NCI-H774 (cell line): ENCODE data around the gene RIPOR2.

Experiments
- DNase-seq: peaks from one replicate; lab custom pipeline; 2025; lab: John Stamatoyannopoulos, UW

Gene RIPOR2

DNA sequence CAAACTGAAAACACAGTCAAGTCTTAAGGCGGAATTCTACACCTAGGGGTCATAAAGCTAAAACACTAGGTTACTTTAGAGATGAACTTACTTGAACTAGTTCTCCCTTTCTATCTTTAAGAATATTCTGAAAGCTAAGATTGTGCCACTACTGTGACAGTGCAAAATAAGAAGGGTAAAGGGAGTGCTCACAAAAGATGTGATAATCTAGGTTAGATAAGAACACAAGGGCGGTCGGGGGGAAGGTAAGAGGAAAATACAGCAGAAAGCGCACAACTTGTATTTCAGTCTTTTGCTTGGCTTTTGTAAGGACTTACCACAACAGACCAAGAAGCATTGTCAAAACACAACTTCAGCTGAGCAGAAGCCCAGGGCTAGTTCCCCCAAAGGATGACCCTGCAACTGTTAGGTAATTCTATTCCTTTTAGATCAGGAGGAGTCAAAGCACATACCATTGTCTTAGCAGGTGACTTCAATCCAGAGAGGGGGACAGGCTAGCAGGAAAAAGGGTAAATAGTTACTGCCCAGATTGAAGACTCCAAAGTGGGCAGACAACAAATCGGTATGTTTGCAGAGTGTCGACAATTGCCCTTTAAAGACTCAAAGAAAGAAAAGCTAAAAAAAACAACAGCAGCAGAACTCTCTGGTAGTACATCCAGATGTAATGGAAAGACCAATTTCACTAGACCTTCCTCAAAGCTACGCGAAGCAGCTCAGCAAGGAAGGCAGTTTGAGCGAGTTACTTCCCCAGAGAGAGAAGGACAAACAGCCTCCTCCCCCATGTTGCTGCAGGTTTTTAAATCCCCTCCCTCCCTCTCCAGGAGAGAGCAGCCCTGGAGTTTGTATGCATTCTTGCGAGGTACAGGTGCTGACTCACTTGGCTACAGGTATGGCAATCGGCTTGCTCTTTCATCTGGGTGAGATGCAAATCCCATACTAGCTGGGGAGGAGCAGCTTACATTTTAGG lies 59.0 kb downstream of the RIPOR2 start:
- DNase-seq, result no peak

DNA sequence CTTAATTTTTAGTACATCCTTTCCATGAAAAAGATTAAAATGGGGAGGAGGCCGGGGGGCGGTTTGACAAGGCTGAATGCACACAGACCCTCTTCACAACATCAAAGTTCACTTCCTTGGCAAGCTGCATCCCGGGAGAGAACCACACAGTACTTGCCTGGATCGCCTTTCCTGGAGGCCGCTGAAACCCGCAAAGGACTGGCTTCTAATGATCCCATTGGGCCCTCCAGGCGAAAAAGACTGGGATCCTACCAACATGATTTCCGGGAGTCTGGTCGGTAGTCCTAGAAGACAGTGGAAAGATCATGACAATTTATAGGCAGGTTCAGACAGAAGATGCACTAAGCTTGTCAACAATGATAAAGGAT lies 60.2 kb downstream of the RIPOR2 start:
- no peak for DNase-seq

DNA sequence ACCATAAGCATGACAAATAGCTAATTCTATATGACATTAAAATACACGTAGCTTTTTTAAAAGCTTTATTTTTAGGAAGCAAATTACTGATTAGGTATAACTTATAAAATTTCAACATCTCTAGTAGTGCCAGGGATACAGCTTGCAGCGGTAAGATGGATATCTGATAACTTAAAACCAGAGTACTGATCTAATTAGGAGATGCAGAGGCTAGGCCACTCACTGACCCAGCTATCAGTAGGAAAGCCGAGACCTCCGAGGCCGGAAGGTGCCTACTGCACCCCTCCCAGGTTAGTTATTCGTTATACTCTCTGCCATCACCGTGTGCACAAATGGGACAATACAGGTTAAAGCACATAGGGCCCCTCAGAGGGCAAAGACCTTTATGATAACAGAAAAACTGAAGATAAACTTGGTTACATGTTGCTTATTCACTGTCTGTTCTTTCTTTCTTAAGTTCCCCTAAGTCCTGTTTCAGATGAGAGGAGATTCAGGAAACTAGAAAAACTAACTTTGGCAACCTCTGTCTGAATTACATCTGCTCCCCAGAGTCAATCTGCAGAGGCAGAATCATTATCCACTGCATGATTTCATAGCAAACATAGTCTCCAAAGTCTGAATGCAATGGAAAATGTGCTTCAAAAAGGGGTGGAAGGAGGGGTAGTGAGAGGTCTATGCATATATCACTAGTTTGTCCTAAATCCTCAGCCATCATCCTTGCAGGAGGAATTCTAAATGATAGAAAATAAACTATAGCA lies 60.8 kb downstream of the RIPOR2 start:
- DNase-seq, result no peak

DNA sequence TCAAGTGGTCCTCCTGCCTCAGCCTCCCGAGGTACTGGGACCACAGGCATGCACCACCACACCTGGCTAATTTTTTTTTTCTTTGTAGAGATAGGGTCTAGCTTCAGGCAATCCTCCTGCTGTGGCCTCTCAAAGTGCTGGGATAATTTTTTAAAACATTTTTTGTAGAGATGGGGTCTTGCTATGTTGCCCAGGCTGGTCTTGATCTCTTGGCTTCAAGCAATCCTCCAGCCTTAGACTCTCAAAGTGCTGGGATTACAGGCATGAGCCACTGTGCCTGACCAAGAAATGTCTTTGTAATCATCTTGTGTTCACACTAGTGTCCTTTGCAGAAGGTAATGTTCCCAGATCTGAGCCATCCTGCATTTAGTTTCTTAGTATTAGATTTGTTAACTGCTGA lies 61.6 kb downstream of the RIPOR2 start:
- no peak for DNase-seq

DNA sequence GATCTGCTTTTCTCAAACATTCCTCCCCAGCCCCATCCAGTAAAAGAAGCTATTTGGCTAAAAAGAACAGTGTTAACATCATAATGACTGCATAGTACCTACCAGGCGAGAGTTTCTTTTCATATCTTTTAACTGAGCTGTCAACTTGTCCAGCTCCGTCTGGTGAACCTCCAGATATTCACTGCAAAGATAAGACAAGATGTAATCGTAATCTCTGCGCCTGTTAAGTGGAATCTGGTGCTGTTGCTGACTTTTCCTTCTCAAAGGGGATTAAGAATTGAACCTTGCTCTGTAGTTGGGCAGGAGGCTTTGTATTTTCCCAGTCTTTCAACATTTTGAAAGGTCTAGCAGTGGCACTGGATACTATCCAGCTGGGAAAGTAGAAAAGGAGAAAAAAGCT lies 63.0 kb downstream of the RIPOR2 start:
- DNase-seq, result no peak

DNA sequence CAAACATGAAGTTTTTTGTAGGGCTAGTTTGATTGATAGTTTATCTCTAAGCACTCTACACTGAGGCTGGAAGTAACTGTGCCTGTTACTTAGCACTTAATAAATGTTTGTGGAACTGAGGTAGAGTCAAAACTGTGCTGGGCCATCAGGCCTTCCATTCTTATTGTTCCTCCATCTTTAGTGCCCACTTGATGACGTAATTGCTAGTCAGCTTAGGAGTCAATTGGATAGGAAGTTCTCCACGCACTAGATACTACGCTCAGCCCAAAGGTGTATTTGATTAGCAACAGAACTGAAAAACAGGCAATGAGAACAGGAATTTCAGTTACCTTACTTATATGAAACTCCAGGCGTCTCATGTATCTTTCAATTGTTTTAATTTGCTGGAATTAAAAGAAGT lies 67.0 kb downstream of the RIPOR2 start:
- no peak for DNase-seq

DNA sequence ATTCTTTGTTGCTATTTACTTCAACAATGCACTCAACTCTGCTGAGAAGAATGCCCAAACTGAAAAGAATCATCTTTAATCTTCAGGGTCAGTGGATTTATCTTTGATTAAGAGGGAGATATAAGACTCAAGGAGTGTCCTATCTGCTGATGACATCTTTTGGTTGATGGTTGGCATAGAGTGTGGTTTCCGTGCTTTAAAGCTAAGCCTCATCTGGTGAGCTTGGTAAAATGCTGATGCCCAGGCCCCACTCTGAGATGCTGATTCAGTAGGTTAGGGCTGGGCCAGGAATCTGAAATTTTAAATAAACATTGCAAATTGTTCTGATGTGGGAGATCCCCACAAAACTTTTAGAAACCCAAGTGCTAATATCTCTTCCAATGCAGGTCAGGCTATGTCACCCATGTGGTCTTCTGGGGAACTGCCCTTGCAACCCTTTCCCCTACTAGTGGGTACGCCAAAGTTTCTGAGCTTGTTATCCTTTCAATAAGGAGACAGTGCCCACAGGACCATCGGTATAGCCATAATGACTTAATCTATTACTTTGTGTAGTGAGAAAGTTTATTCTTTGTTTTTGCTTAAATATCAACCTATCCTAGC lies 68.6 kb downstream of the RIPOR2 start:
- DNase-seq, result no peak

DNA sequence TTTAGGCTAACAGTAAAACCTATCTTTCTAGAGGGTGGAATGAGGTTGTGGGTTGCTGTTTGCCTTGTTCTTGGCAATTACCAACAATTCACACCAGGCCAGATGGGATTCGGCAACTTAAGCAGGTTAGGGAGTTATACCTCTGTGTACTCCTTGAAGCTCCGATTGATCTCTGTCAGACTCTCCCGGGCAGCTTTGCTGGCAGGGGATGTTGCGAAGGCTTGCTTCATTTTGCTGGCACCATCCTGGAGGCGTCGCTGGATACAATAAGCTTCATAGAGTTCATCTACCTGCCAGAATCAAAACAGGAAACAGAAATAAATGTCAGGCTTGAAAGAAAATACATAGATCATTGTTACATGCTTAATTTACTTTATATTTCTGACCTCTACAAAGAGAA lies 70.6 kb downstream of the RIPOR2 start:
- no peak for DNase-seq

DNA sequence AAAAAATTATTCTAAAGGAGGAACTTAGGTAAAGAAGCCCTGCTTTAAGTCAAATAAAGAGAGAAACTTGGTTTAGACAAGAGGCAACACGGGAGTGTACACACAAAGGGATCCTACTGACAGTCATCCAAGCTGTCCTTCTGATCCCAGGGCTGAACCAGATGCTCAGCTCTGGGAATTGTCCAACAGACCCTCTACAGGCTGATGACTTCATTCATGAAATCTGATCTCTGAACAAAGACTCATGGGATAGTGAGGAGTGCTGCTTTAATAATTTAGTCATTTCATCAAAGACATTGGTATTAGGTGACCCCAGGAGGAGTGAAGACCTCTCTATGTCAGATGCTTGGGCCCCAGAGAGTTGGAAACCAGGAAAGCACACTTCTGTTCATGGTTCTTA lies 71.4 kb downstream of the RIPOR2 start:
- no peak for DNase-seq

DNA sequence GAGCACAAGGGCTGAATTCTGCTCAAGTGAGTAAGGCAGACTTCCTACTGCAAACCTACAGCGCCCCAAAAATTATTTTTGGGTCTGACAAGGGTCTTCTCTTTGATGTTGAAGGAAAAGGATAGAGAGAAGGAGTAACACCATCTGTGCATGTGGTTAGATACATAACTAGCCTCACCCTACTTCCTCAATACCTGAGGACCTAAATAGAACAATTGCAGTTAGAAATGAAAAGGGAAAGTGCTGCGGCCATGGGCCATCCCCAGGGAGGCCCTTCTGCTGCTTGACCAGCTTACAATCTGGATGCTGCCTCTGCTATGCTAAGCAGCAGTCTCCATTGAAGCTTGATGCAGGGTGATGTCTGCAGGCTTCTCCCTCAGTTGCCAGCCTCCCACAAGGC lies 73.8 kb downstream of the RIPOR2 start:
- no peak for DNase-seq

DNA sequence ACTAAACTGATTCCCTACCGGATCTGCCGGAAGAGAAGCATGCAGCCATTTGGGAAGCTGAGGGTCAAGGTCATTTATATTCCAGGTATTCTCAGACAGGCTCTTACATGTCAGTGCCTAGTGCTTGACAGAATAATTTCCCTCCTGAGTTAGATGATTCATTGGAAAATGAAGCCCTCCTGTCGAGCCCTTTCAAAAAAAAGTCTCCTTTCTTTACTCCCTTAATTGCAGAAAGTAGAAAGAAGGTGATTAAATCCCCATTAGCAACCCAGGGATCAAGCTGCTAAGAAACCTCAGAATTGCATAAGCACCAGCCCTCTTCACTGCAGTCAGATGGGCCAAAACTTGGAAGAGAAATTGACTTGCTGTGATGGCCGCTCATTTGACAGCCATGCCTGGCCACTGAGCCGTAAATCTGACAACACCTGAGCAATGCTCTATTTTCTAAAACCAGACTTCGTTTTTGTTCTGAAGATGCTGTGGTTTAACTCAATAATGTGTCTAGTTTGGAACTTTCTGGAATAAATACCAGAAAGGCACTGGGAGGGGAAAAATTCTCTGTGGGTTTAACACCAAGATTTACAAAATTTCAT lies 76.1 kb downstream of the RIPOR2 start:
- no peak for DNase-seq

DNA sequence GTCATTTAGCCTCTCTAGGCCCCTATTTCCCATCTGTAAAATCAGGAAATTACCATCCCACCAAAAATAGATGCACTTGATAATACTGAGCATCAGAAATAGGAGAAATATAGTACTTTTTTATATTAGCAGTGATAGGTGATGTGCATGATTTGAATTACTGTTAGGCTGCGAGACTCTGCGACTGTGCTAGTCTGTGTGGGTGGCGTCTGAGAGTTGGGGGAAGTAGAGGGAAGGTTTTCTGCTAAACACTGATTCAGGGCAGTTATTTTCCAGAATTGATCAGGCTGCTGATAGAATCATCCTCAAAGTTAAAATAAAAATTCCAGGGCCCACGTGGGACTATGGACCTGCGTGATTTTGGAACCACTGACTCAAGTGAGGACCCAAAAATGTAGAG lies 76.6 kb downstream of the RIPOR2 start:
- DNase-seq, result no peak

DNA sequence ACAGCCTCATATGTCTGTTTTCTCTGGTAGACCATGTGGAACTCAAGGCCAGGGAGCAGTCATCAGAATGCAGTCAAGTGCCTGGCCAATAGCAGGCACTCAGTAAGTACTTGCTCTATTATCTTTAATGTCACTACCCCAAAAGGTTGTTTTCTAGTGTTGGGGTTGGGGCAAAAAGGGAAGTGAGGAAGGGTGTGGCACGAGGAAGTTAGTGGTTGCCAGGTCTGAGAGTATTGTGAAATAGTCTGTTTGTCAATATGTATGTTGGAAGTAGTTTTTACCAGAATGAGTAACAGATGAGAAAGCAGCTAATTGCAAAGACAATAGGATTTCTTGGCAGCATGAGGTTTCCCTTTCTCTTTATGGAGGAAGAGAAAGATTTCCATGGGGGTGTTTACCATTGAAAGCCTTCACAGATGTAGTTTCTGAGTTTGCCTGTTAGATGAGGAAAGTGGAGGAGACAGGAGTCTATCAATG lies 77.5 kb downstream of the RIPOR2 start:
- no peak for DNase-seq

DNA sequence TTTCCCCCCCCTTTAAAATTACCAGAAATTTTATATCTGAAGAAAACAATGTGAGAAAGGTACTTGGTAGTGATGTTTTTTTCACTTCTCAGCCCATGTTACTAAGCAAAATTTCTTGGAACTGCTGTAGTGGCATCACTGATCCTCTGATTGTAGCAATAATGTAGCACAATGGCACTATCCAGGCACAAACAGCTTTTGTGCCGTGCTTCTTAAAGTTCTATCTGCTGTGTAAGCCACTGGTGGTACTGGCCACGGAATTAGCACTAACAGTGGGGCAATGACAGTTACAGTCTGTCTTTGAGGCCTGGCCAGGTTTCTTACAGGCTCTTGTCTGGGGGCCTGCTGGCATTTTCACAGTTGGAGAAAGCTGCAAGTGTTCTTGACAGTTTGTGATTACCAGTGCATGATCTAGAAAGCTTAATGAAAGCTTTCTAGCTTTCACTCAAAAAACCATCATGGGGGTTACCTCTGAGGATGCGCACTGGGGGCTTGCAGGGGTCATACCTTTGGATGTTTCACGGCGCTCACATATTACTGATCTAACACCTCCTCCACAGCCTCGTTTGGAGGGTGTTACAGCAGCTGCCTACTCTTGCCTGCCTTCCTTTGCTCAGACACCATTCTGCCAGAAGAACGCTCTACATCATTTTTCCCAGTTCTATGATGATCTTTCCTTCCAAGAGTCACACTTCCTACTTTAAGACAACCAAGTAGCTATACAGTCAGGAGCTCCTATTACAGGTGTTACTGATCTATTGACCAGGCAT lies 78.7 kb downstream of the RIPOR2 start:
- no peak for DNase-seq

DNA sequence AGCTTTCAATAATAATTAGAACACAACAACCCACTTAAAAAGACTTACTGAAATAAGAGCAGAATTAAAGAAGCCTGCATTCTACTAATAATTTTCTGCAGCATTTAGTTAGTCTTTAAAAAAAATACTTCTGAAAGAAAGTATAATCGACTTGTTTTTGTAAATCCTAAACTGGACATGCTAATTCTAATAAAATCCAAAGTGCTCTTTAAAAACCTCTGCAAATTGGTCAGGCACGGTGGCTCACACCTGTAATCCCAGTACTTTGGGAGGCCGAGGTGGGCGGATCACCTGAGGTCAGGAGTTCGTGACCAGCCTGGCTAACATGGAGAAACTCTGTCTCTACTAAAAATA lies 79.5 kb downstream of the RIPOR2 start:
- DNase-seq, result no peak

DNA sequence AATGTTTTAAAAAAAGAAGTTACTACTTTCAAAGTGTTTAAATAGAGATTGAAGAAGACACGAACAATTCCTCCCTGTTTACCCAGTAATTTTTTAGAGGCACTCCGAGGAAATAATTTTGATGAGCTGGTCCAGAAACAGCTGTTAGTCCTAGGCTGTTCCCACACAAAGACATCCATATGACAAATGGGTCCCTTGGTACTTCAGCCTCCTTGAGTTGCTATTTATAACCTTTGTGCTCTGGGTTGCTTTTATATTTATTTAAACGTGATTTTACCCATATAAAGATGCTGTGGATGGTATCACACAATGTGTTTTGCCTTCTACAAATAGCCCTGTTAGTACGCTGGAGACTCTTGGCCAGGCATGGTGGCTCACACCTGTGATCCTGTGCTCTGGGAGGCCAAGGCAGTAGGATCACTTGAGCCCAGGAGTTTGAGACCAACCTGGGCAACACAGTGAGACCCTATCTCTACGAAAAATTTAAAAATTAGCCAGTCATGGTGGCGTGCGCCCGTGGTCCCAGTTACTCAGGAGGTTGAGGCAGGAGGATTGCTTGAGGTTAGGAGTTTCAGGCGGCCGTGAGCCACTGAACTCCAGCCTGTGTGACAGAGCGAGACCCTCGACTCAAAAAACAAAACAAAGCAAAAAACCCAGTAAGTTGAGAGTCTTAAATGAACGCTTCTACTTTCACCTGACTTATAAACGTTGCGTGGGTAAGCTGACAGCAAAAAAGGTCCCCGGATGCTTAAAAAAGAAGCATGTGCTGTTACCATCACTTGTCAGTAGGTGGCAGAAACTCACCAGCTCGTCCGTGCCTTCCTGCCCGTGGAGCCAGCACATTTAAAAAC lies 80.1 kb downstream of the RIPOR2 start:
- peak; percentile 72 for DNase-seq

DNA sequence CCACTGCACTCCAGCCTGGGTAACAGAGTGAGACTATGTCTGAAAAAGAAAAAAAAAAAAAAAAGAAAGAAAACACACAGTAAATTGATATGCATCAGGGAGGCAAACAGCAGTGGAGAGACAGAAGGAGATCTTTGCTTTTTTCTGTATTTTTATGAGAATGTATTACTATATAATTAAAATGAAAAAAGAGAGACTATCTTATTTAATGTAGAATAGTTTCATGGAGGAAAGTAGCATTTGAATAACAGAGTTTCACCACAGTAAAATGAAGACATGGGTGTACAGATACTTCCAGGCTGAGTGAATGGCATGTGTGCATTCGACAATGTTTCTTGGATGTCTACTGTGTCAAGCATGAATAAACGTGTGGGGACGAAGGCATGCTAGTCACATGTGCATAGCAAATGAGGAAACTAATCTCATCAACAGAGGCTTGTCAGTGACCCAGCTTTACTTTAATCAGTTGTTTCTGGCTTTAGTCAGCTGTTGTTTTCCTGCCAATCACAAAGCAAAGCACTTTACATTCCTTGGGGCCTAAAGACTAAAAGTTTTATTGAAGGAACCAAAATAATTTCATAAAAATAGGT lies 81.6 kb downstream of the RIPOR2 start:
- no peak for DNase-seq

DNA sequence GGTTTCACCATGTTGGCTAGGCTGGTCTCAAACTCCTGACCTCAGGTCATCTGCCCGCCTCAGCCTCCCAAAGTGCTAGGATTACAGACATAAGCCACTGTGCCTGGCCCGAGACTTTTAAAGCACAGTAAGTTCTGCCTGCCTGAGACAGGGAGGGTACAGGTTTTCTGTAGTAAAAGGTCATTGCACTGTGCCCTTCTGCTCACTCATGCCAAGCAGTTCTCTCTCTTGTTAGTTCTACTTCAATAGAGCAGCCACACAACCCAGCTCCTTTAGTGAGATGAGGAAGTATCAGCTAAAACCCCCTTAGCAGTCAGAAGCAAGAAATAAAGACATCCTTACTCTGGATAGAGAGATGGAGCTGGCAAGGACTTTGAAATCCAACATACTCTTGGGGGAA lies 84.7 kb downstream of the RIPOR2 start:
- DNase-seq, result no peak

DNA sequence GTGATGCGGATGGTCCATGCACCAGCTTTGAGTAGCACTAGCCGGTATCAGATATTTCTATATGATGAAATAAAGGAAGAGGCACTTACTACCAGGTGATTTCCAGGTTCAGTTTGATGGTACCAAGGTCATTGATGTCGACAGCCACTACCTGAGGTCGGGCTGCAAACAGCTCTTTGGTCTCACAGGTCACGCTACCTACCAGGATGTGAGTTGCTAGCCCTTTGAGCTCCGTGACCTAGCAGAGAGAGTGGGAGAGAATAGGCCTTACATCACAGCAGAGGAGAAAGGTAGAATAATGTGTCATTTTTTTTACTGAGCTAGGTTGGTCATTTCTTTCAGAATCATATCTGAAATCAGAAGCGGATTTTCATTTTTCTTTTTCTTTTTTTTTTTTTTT lies 86.0 kb downstream of the RIPOR2 start:
- DNase-seq, result no peak

DNA sequence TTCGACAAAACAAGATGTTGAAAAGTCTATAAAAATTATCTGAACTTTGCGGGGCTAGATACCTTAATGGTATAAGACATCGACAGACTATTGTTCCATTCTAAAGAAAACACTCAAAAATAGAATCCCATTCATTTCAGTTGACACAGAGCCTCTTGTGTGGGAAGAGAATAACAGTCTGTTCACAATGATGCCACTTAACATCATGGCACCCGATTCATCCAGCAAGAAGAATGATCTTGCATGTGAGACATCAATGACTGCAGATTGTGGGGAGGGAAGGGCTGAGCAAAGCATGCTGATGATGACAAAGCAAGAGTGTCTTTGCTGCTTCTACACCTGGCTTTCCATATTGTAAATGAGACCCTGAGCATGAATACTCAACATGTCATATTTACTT lies 87.3 kb downstream of the RIPOR2 start:
- no peak for DNase-seq
